Thymus (tissue), 11 donors: Measurements from ENCODE around the gene VWC2L. TPM values are rescaled to one million over a fixed set of nuclear protein-coding genes. Genes with fewer than 3 reads are reported as not detected.

Experiments used
- DNase-seq, 9 donors: peaks; one replicate each; pipeline ENCODE4 v3.0.0-alpha.2; 2013; ENCODE audit warnings: low spot score in 9 of 9, low read depth in 6 of 9, missing footprints in 1 of 9
- H3K27ac ChIP-seq, 2 donors: one replicate each; pipeline ENCODE4 v1.5.1; 2013; ENCODE audit warnings: control low read depth in 1 of 2, low read depth in 1 of 2, low read length in 1 of 2, mild to moderate bottlenecking in 1 of 2, moderate library complexity in 1 of 2
- H3K27me3 ChIP-seq, 2 donors: one replicate each; pipeline ENCODE4 v1.5.1; 2013; ENCODE audit warnings: low read length in 1 of 2; ENCODE audit not compliant: control insufficient read depth in 2 of 2, insufficient read depth in 1 of 2
- H3K36me3 ChIP-seq, 2 donors: one replicate each; pipeline ENCODE4 v1.5.1; 2013; ENCODE audit warnings: low read length in 1 of 2, mild to moderate bottlenecking in 1 of 2, moderate library complexity in 1 of 2; ENCODE audit not compliant: control insufficient read depth in 2 of 2, insufficient read depth in 2 of 2
- H3K4me1 ChIP-seq, 2 donors: one replicate each; pipeline ENCODE4 v1.5.1; 2013; ENCODE audit warnings: low read length in 2 of 2; ENCODE audit not compliant: control insufficient read depth in 2 of 2, insufficient read depth in 2 of 2
- H3K4me3 ChIP-seq, 2 donors: one replicate each; pipeline ENCODE4 v1.5.1; 2013; ENCODE audit warnings: low read length in 2 of 2, control low read depth in 1 of 2, mild to moderate bottlenecking in 1 of 2
- H3K9me3 ChIP-seq, 2 donors: one replicate each; pipeline ENCODE4 v1.5.1; 2013; ENCODE audit warnings: low read length in 1 of 2, mild to moderate bottlenecking in 1 of 2; ENCODE audit not compliant: control insufficient read depth in 2 of 2, insufficient read depth in 1 of 2
- WGBS: extraction: QIAGEN DNeasy Blood & Tissue Kit; methylation state at CpG from one replicate; pipeline ENCODE4 v1.1.7; 2013; 5-methylcytosine and 5-hydroxymethylcytosine counted together
- polyA plus RNA-seq: library from polyadenylated mRNA; stranded (reverse); fragments of 200-250 nt; gene quantifications from one replicate; pipeline ENCODE4 v1.2.3, GENCODE V29; 2013
- total RNA-seq: library from RNA; stranded (reverse); fragments of 120-200 nt; gene quantifications from one replicate; pipeline ENCODE4 v1.2.4, GENCODE V29; 2013
- donor health status: healthy.

VWC2L gene
- total and polyA plus RNA-seq, 2 donors: 0.02 TPM; not detected in 1

GRCh38 chr2:214382229-214382628 is 28.6 kb upstream of the VWC2L start:
- DNase-seq: no peak
- Histone ChIP-seq H3K4me3 (no peak overlapping the region), H3K4me1 (no peaks in the 10 kb centered on the region), H3K9me3 (no peaks in the 10 kb centered on the region), H3K27me3 (no peaks in the 10 kb centered on the region), H3K27ac (no peak overlapping the region), H3K36me3 (no peaks in the 10 kb centered on the region)
- WGBS: 81% methylated on average over 2 of the region's 2 CpGs

DNA sequence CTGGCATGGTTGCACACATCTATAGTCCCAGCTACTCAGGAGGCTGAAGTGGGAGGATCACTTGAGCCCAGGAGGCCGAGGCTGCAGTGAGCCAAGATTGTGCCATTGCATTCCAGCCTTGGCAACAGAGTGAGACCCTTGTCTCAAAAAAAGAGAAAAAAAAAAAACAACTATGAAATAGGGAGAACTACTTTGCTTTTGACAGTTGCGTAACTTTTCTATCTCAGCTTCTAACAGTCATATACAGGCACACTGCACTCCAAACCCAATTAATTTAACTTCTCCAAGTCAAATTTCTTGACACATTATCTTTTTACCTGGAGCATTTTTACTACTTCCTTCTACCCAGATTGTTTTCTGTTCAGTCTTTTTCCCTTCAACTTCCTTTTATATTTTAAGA is 24.1 kb upstream of the VWC2L start:
- Histone ChIP-seq H3K4me1 (no peaks in the 10 kb centered on the region), H3K27me3 (no peaks in the 10 kb centered on the region), H3K27ac (no peak overlapping the region), H3K4me3 (no peak overlapping the region), H3K36me3 (no peaks in the 10 kb centered on the region), H3K9me3 (no peaks in the 10 kb centered on the region)
- WGBS: 95% methylated on average over 2 of the region's 2 CpGs
- no peak for DNase-seq

- H3K4me1 ChIP-seq: no peaks in the 10 kb centered on the region
- no peaks in the 10 kb centered on the region for H3K9me3 ChIP-seq
- H3K36me3 ChIP-seq: no peaks in the 10 kb centered on the region
- no peak for DNase-seq
- H3K4me3 ChIP-seq: no peak overlapping the region
- H3K27ac ChIP-seq: no peak overlapping the region
- H3K27me3 ChIP-seq: no peaks in the 10 kb centered on the region
These were observed 21.5 kb upstream of the VWC2L start for GRCh38 chr2:214389334-214389733.

GRCh38 chr2:214393796-214394195 is 17.1 kb upstream of the VWC2L start:
- Histone ChIP-seq H3K4me1 (no peaks in the 10 kb centered on the region), H3K4me3 (no peak overlapping the region), H3K9me3 (no peaks in the 10 kb centered on the region), H3K27me3 (no peaks in the 10 kb centered on the region), H3K27ac (no peak overlapping the region), H3K36me3 (no peaks in the 10 kb centered on the region)
- no peak for DNase-seq

DNA sequence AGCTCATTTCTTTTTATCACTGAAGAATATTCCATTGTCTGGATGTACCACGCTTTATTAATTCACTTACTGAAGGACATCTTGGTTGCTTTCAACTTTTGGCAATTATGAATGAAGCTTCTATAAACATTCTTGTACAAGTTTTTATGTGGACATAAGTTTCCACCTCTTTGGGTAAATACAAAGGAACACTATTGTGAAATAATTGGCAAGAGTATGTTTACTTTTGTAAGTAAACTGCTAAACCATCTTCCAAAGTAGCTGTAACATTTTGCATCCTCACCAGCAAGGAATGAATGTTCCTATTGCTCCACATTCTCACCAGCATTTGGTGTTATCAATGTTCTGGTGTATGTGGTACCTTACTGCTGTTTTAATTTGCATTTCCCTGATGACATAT is 15.8 kb upstream of the VWC2L start:
- WGBS: 92% methylated on average over 1 of the region's 1 CpG
- no peaks in the 10 kb centered on the region for H3K27me3 ChIP-seq
- H3K27ac ChIP-seq: no peak overlapping the region
- DNase-seq: no peak
- no peak overlapping the region for H3K4me3 ChIP-seq
- H3K4me1 ChIP-seq: no peaks in the 10 kb centered on the region
- no peaks in the 10 kb centered on the region for H3K36me3 ChIP-seq
- no peaks in the 10 kb centered on the region for H3K9me3 ChIP-seq

DNA sequence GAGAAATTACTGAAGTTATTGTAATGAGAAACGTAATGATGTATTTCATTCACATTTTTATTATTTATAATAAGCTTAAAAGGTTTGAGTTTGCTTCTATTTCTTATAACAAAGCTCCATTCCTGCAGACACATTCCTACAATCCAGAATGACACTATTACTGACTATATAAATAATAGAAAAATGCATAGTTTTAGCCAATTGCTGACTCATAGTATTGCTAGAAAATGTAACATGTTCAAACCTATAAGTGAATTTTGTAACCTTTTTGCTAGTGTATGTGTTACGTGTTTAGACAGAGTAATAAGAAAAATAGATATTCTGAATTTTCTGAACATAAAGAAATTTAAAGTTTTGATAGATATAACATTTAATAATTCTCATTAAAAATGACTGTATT is 9.3 kb upstream of the VWC2L start:
- H3K27ac ChIP-seq: no peak overlapping the region
- no peaks in the 10 kb centered on the region for H3K4me1 ChIP-seq
- DNase-seq: no peak
- H3K4me3 ChIP-seq: no peak overlapping the region
- H3K9me3 ChIP-seq: no peaks in the 10 kb centered on the region
- no peaks in the 10 kb centered on the region for H3K36me3 ChIP-seq
- H3K27me3 ChIP-seq: no peaks in the 10 kb centered on the region
- 84% methylated on average over 2 of the region's 2 CpGs for WGBS

- Histone ChIP-seq H3K27ac (no peak overlapping the region), H3K4me1 (no peaks in the 10 kb centered on the region), H3K36me3 (no peaks in the 10 kb centered on the region), H3K27me3 (peaks cover 0 to 4% of the 10 kb centered on the region in 2 donors), H3K4me3 (no peak overlapping the region), H3K9me3 (no peaks in the 10 kb centered on the region)
- 56% methylated on average over 13 of the region's 13 CpGs for WGBS
- DNase-seq: no peak
These were observed 602 bp upstream of the VWC2L start for GRCh38 chr2:214410128-214410775.

DNA sequence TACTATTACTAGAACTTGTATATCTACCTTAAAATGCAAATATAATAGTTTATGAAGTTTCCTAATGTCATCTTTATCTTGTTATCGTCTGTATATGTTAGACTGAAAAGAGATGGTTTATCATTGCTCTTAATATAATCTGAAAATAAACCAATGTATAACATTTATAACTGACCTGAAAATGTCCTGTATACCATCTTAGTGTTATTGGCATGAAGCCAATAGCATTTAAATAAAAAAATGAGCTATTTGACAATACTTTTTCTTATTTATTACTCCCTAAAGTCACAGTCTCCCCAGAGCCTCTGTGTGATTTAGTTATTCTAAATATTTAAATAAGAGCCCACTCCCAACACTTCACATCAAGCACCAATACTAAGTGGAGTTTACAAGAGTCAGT is 1.8 kb downstream of the VWC2L start:
- Histone ChIP-seq H3K9me3 (no peaks in the 10 kb centered on the region), H3K27ac (no peak overlapping the region), H3K27me3 (peaks cover 0 to 4% of the 10 kb centered on the region in 2 donors), H3K36me3 (no peaks in the 10 kb centered on the region), H3K4me1 (no peaks in the 10 kb centered on the region), H3K4me3 (no peak overlapping the region)
- WGBS: 85% methylated on average over 1 of the region's 1 CpG
- DNase-seq: no peak

DNA sequence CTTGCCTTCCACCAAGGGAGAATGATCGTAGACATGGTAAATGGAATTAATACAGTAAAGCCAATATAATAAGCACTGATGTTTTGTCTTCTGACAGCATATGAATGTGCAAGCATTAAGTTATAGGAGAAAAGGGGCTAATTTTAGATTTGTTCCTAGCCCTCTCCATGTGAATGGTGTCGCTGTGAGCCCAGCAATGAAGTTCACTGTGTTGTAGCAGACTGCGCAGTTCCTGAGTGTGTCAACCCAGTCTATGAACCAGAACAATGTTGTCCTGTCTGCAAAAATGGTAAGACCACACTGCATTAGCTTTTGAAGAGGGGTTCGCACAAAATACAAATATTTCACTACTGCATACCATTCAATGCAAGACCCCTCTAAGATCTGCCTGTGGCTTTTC is 25.6 kb downstream of the VWC2L start:
- Histone ChIP-seq H3K27ac (no peak overlapping the region), H3K9me3 (no peaks in the 10 kb centered on the region), H3K4me3 (no peak overlapping the region), H3K27me3 (no peaks in the 10 kb centered on the region), H3K36me3 (no peaks in the 10 kb centered on the region), H3K4me1 (no peaks in the 10 kb centered on the region)
- no peak for DNase-seq
- 98% methylated on average over 4 of the region's 4 CpGs for WGBS
